ENCODE results near the gene BARHL1.

GRCh38 chr9:132577119-132577518 is 5.3 kb upstream of the BARHL1 start:
- TF ChIP-seq CTCF (conservative IDR thresholded peaks at IDR 0.05; ENCODE audit: low read depth, low read length): no peak
- TF ChIP-seq CEBPB (IDR thresholded peaks at IDR 0.05; ENCODE audit: low read depth, low read length): no peak
- TF ChIP-seq RAD21 (IDR thresholded peaks at IDR 0.05; ENCODE audit: low read length): no peak
- no peak for TF ChIP-seq SMC3 (IDR thresholded peaks at IDR 0.05; ENCODE audit: low read depth, low read length)
- no peak for TF ChIP-seq POLR2A (IDR thresholded peaks at IDR 0.05; ENCODE audit: low read depth, low read length)
- no peak for TF ChIP-seq RCOR1 (IDR thresholded peaks at IDR 0.05; ENCODE audit: insufficient replicate concordance, low read length)
- no peak for TF ChIP-seq MAZ (IDR thresholded peaks at IDR 0.05; ENCODE audit: borderline replicate concordance, low read depth, low read length)
- TF ChIP-seq, protein P1, sequence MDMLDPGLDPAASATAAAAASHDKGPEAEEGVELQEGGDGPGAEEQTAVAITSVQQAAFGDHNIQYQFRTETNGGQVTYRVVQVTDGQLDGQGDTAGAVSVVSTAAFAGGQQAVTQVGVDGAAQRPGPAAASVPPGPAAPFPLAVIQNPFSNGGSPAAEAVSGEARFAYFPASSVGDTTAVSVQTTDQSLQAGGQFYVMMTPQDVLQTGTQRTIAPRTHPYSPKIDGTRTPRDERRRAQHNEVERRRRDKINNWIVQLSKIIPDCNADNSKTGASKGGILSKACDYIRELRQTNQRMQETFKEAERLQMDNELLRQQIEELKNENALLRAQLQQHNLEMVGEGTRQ (IDR thresholded peaks at IDR 0.05; ENCODE audit: low read depth, low read length): no peak
- TF ChIP-seq MAFK (IDR thresholded peaks at IDR 0.05; ENCODE audit: low read depth, low read length): no peak
- TF ChIP-seq RFX5 (IDR thresholded peaks at IDR 0.05; ENCODE audit: low read depth, low read length): no peak
- no peak for TF ChIP-seq BHLHE40 (IDR thresholded peaks at IDR 0.05; ENCODE audit: low read depth, low read length)
- TF ChIP-seq MXI1 (IDR thresholded peaks at IDR 0.05; ENCODE audit: borderline replicate concordance, low read depth, low read length): no peak

All from IMR-90 (cell line).